HCT116 (cell line): Measurements from ENCODE around the gene DMD.

Source experiments
- ATF3 ChIP-seq: IDR thresholded peaks from 2 replicates; pipeline ENCODE4 v1.6.1; 2012
- CEBPB ChIP-seq: IDR thresholded peaks from 2 replicates; pipeline ENCODE4 v1.6.1; 2012; ENCODE audit warnings: low read depth
- EZH2phosphoT487 ChIP-seq: fragments of 200-600 bp; IDR thresholded peaks from 2 replicates; pipeline ENCODE4 v1.6.1; 2018; ENCODE audit warnings: antibody characterized with exemption, borderline replicate concordance
- POLR2AphosphoS5 ChIP-seq: IDR thresholded peaks from 2 replicates; pipeline ENCODE4 v1.6.1; 2011; ENCODE audit warnings: mild to moderate bottlenecking, low read depth, low read length, moderate library complexity
- SIN3A ChIP-seq: IDR thresholded peaks from 2 replicates; pipeline ENCODE4 v1.6.1; 2012; ENCODE audit warnings: low read depth
- TF ChIP-seq, protein P1 (sequence below), 3 experiments: fragments of 200-600 bp in 1 of 3; sonication (generic) in 1 of 3; IDR thresholded peaks in 2 of 3; conservative IDR thresholded peaks in 1 of 3; 2 replicates each; pipeline ENCODE4 v1.5.1; 2012 to 2017; ENCODE audit warnings: low read depth in 2 of 3, low read length in 2 of 3, antibody characterized with exemption in 1 of 3, borderline replicate concordance in 1 of 3, control low read depth in 1 of 3, mild to moderate bottlenecking in 1 of 3, mixed read lengths in 1 of 3, mixed run types in 1 of 3, moderate library complexity in 1 of 3; ENCODE audit not compliant: insufficient read depth in 1 of 3

- TF ChIP-seq POLR2AphosphoS5 (no peak), SIN3A (no peak), CEBPB (no peak), ATF3 (no peak), EZH2phosphoT487 (no peak)
- TF ChIP-seq, protein P1, sequence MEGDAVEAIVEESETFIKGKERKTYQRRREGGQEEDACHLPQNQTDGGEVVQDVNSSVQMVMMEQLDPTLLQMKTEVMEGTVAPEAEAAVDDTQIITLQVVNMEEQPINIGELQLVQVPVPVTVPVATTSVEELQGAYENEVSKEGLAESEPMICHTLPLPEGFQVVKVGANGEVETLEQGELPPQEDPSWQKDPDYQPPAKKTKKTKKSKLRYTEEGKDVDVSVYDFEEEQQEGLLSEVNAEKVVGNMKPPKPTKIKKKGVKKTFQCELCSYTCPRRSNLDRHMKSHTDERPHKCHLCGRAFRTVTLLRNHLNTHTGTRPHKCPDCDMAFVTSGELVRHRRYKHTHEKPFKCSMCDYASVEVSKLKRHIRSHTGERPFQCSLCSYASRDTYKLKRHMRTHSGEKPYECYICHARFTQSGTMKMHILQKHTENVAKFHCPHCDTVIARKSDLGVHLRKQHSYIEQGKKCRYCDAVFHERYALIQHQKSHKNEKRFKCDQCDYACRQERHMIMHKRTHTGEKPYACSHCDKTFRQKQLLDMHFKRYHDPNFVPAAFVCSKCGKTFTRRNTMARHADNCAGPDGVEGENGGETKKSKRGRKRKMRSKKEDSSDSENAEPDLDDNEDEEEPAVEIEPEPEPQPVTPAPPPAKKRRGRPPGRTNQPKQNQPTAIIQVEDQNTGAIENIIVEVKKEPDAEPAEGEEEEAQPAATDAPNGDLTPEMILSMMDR (IDR thresholded peaks at IDR 0.05 in 2 of 3, conservative IDR thresholded peaks at IDR 0.05 in 1 of 3; ENCODE audit: borderline replicate concordance in 1 of 3, insufficient read depth in 1 of 3, low read depth in 2 of 3, low read length in 2 of 3), result no peak
Measured at GRCh38 chrX:31223817-31224216, 1987.5 kb downstream of the DMD start.
